PC-3 (cell line): ENCODE data around the gene GATAD2A. TPM values are rescaled to one million over a fixed set of nuclear protein-coding genes. Genes with fewer than 3 reads are reported as not detected.

Source experiments
- ATAC-seq: fragments of 200-7000 bp; cut with Tn5 transposase; 2 replicates; pipeline ENCODE4 v1.9.1; 2020; ENCODE audit warnings: mild to moderate bottlenecking, moderate library complexity
- BruUV-seq: library from RNA; stranded (reverse); fragments of 400-500 nt; replicated peaks from 2 replicates; lab custom pipeline; 2021; lab: Mats Ljungman, UMichigan
- CTCF ChIA-PET: fragments of 300-600 bp; sonication (Branson Sonifier 250); formaldehyde crosslinking; loops from one replicate; lab custom pipeline; 2022; ENCODE audit warnings: antibody characterized with exemption; lab: Charles Lee
- POLR2A ChIA-PET: fragments of 300-600 bp; sonication (Branson Sonifier 250); formaldehyde crosslinking; loops from one replicate; lab custom pipeline; 2022; ENCODE audit warnings: antibody characterized with exemption; ENCODE audit not compliant: unreplicated experiment; lab: Charles Lee
- DNase-seq: peaks from one replicate; pipeline ENCODE4 v3.0.0-alpha.2; 2015
- H2AFZ ChIP-seq: fragments of 300-600 bp; sonication (generic); 2 replicates; pipeline ENCODE4 v1.6.0; 2016; ENCODE audit warnings: antibody characterized with exemption, low read length
- H3F3A ChIP-seq: fragments of 300-600 bp; sonication (generic); one replicate; pipeline ENCODE4 v1.6.0; 2017; ENCODE audit warnings: antibody characterized with exemption, low read length, control low read depth, mild to moderate bottlenecking; ENCODE audit not compliant: unreplicated experiment
- H3K27ac ChIP-seq: fragments of 300-600 bp; sonication (generic); 2 replicates; pipeline ENCODE4 v1.5.1; 2016; ENCODE audit warnings: mild to moderate bottlenecking, low read length
- H3K27me3 ChIP-seq: fragments of 300-600 bp; sonication (generic); 2 replicates; pipeline ENCODE4 v1.6.1; 2016; ENCODE audit warnings: low read length, mixed read lengths
- H3K36me3 ChIP-seq: fragments of 300-600 bp; sonication (generic); 2 replicates; pipeline ENCODE4 v1.6.1; 2016; ENCODE audit warnings: low read depth, mixed run types, low read length, mixed read lengths
- H3K4me1 ChIP-seq: fragments of 300-600 bp; sonication (generic); 2 replicates; pipeline ENCODE4 v1.5.1; 2016; ENCODE audit warnings: low read length; ENCODE audit not compliant: insufficient read depth
- H3K4me2 ChIP-seq: fragments of 300-600 bp; sonication (generic); 2 replicates; pipeline ENCODE4 v1.6.0; 2016; ENCODE audit warnings: low read length
- H3K4me3 ChIP-seq: fragments of 300-600 bp; sonication (generic); 2 replicates; pipeline ENCODE4 v1.5.1; 2016; ENCODE audit warnings: mild to moderate bottlenecking, low read length, mixed read lengths
- H3K79me2 ChIP-seq: fragments of 300-600 bp; sonication (generic); 2 replicates; pipeline ENCODE4 v1.6.1; 2017; ENCODE audit warnings: low read length, mixed read lengths
- H3K9ac ChIP-seq: fragments of 300-600 bp; sonication (generic); 2 replicates; pipeline ENCODE4 v1.6.0; 2016; ENCODE audit warnings: mild to moderate bottlenecking, low read length
- H3K9me2 ChIP-seq: fragments of 300-600 bp; sonication (generic); replicated peaks from 2 replicates; pipeline ENCODE4 v1.6.1; 2016; ENCODE audit warnings: mixed run types, low read length, mixed read lengths
- H3K9me3 ChIP-seq: fragments of 300-600 bp; sonication (generic); 2 replicates; pipeline ENCODE4 v1.6.1; 2016; ENCODE audit warnings: low read length, mixed read lengths
- H4K20me1 ChIP-seq: fragments of 300-600 bp; sonication (generic); 2 replicates; pipeline ENCODE4 v1.6.1; 2016; ENCODE audit warnings: low read length, mixed read lengths
- EZH2 ChIP-seq: fragments of 300-600 bp; sonication (generic); IDR thresholded peaks from one replicate; pipeline ENCODE4 v1.6.1; 2017; ENCODE audit warnings: antibody characterized with exemption, mild to moderate bottlenecking, low read length; ENCODE audit not compliant: unreplicated experiment
- EZH2phosphoT487 ChIP-seq: fragments of 300-600 bp; sonication (generic); IDR thresholded peaks from 2 replicates; pipeline ENCODE4 v1.6.1; 2018; ENCODE audit warnings: mild to moderate bottlenecking, antibody characterized with exemption, low read length, borderline replicate concordance
- intact Hi-C: fragments of 100-400 bp; cut with micrococcal nuclease; formaldehyde crosslinking; loops from 2 replicates; pipeline ENCODE4 v1.9.0; 2023
- microRNA-seq: library from miRNA; unstranded; fragments of <30 nt; microRNA quantifications from one replicate; pipeline ENCODE4 v1.1.0, GENCODE V29; 2020; ENCODE audit not compliant: unreplicated experiment
- total RNA-seq: library from RNA; depleted of rRNA; stranded (reverse); fragments of >200 nt; gene quantifications from 2 replicates; pipeline ENCODE4 v1.2.3, GENCODE V29; 2014; rRNA removed
- TF ChIP-seq, protein P1 (sequence below): fragments of 300-600 bp; sonication (generic); conservative IDR thresholded peaks from 2 replicates; pipeline ENCODE4 v1.5.1; 2017; ENCODE audit warnings: antibody characterized with exemption, low read depth, mild to moderate bottlenecking, low read length

Gene GATAD2A
- total RNA-seq, 1 experiment from 2014 or later: 104 TPM

DNA sequence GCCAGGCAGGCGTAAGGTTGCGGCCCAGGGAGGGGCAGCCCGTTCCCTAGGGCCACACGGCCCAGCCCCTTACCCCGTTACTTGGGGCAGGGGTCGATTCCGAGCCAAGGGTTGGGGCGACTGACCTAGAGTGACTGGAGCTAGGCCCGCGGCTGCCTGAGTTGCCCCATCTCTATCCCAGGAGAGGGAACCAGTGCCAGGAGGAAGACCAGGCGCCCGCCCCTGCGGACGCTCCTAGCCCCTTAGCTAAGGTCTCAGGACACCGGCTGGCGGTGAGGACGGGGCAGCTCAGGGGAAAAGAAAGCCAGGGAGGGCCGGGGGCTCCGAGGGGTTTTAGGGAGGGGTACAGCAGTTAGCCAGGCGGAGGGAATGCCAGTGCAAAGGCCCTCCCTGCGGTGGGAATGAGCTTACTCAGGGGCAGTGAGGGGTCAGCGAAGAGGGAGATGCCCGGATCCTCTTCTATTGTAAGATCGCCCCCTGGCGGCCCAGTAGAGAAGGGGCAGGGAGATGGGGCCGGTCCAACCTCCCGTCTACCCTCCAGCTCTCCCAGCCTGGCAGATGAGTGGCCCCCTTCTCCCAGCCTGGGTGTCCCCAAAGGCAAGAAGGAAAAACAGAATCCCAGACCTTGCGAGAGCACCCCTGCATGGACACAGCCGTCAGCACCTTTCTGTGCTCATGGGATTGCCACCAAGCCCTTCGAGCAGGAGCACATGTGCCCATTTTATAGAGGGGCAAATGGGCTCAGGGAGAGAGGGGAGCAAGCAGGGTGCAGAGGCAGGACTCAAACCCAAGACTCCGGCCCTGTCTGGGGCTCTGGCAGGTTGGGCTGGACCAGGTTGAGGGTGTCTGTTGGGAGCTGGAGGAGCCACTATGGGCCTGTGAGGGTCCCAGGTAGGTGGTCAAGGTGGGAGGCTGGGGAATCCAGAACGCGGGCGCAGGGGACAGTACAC lies 148.9 kb downstream of the GATAD2A start:
- DNase-seq: peak; percentile 55
- POLR2A ChIA-PET: no interaction called here

DNA sequence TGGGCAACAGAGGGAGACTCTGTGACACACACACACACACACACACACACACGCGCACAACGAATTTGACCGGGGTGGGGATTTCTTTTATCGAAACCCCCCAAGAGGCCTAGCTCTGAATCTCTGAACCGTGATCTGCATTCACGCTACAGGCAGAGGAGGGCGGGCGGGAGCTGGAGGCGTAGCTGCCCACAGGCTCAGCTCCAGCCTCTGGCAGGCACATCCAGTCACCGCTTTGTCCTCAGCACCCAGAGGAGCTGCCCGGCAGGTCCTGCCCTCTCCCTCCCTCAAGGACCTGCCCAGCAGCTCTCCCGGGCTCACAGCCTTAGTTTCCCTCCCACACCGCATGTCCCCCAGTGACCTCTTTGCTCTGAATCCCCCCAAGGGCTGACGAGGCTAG lies 152.6 kb downstream of the GATAD2A start:
- ChIA-PET CTCF (no interaction called here), POLR2A (no interaction called here)
- no TSS peak for BruUV-seq
- DNase-seq: no peak
- H3K79me2 ChIP-seq: no peaks in the 10 kb centered on the region
- no peaks in the 10 kb centered on the region for H4K20me1 ChIP-seq
- intact Hi-C loops: no loop called here
- H3K4me2 ChIP-seq: no peak overlapping the region
- H3K4me3 ChIP-seq: no peak overlapping the region
- H3K9me3 ChIP-seq: no peaks in the 10 kb centered on the region
- no peak overlapping the region for H3K9ac ChIP-seq
- no peaks in the 10 kb centered on the region for H3K4me1 ChIP-seq
- no peaks in the 10 kb centered on the region for H3K9me2 ChIP-seq
- no peaks in the 10 kb centered on the region for H3F3A ChIP-seq
- H3K27me3 ChIP-seq: no peaks in the 10 kb centered on the region
- ATAC-seq: no peak
- no peak for TF ChIP-seq EZH2
- TF ChIP-seq, protein P1, sequence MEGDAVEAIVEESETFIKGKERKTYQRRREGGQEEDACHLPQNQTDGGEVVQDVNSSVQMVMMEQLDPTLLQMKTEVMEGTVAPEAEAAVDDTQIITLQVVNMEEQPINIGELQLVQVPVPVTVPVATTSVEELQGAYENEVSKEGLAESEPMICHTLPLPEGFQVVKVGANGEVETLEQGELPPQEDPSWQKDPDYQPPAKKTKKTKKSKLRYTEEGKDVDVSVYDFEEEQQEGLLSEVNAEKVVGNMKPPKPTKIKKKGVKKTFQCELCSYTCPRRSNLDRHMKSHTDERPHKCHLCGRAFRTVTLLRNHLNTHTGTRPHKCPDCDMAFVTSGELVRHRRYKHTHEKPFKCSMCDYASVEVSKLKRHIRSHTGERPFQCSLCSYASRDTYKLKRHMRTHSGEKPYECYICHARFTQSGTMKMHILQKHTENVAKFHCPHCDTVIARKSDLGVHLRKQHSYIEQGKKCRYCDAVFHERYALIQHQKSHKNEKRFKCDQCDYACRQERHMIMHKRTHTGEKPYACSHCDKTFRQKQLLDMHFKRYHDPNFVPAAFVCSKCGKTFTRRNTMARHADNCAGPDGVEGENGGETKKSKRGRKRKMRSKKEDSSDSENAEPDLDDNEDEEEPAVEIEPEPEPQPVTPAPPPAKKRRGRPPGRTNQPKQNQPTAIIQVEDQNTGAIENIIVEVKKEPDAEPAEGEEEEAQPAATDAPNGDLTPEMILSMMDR: no peak
- TF ChIP-seq EZH2phosphoT487: no peak
- H3K36me3 ChIP-seq: no peaks in the 10 kb centered on the region
- no peak overlapping the region for H2AFZ ChIP-seq
- no peak overlapping the region for H3K27ac ChIP-seq

More for the DNA sequence above, 148.9 kb downstream of the GATAD2A start:
- no peak for TF ChIP-seq EZH2
- TF ChIP-seq, protein P1: peak; percentile 77
- BruUV-seq: no TSS peak
- Histone ChIP-seq H3K36me3 (no peaks in the 10 kb centered on the region), H3K9me3 (no peaks in the 10 kb centered on the region), H3K79me2 (no peaks in the 10 kb centered on the region), H4K20me1 (no peaks in the 10 kb centered on the region), H3K4me1 (no peaks in the 10 kb centered on the region), H2AFZ (no peak overlapping the region), H3K4me2 (no peak overlapping the region), H3K27me3 (no peaks in the 10 kb centered on the region), H3F3A (no peaks in the 10 kb centered on the region), H3K4me3 (no peak overlapping the region), H3K9ac (no peak overlapping the region), H3K9me2 (no peaks in the 10 kb centered on the region), H3K27ac (no peak overlapping the region)
- CTCF ChIA-PET: no interaction called here
- intact Hi-C loops: loop anchor here (5.0 kb wide), 1 partner anchor 88 kb away; the partner anchor contains the start of gene GMIP
- ATAC-seq: peak; percentile 51; the same call in 1 of the 2 replicates

Small RNA genes lying within 50 kb of the gene (microRNA-seq; reads per million reads assigned to microRNA genes)
- not detected for gene MIR640

Other genes with a start within 250 kb of the GATAD2A start
- gene MEF2B, start 235.4 kb upstream of the GATAD2A start, total RNA-seq: 0.22 and 0.29 TPM in 2 replicates
- gene BORCS8, start 213.5 kb upstream of the GATAD2A start, total RNA-seq: 21.9 and 33.1 TPM in 2 replicates
- gene RFXANK, start 213.4 kb upstream of the GATAD2A start, total RNA-seq: 88.5 and 104 TPM in 2 replicates
- gene NR2C2AP, start 202.3 kb upstream of the GATAD2A start, total RNA-seq: 39.3 and 47.0 TPM in 2 replicates
- 0.15 TPM in 1 of 2 replicates, not detected in the other for gene NCAN, start 193.7 kb upstream of the GATAD2A start, total RNA-seq
- not detected in 2 replicates for gene TM6SF2, start 132.4 kb upstream of the GATAD2A start, total RNA-seq
- 42.1 and 44.0 TPM in 2 replicates for gene SUGP1, start 85.2 kb upstream of the GATAD2A start, total RNA-seq
- 32.6 and 44.2 TPM in 2 replicates for gene MAU2, start 84.8 kb upstream of the GATAD2A start, total RNA-seq
- 4.5 and 4.9 TPM in 2 replicates for gene TSSK6, start 109.9 kb downstream of the GATAD2A start, total RNA-seq
- 380 and 481 TPM in 2 replicates for gene NDUFA13, start 110.5 kb downstream of the GATAD2A start, total RNA-seq
- 6.5 and 8.1 TPM in 2 replicates for gene YJEFN3, start 123.2 kb downstream of the GATAD2A start, total RNA-seq
- 2.0 and 2.5 TPM in 2 replicates for gene CILP2, start 132.6 kb downstream of the GATAD2A start, total RNA-seq
- gene PBX4, start 213.0 kb downstream of the GATAD2A start, total RNA-seq: 6.9 TPM in 2 replicates
- gene LPAR2, start 222.5 kb downstream of the GATAD2A start, total RNA-seq: 26.6 and 31.0 TPM in 2 replicates
- gene GMIP, start 238.0 kb downstream of the GATAD2A start, total RNA-seq: 6.3 and 11.1 TPM in 2 replicates